Measurements from ENCODE around the gene PZP.

Gene PZP

GRCh38 chr12:9113296-9113986 is 94.8 kb downstream of the PZP start:
- in situ Hi-C loops (cut with HindIII; ENCODE audit: low sequenced_read_pairs) = no loop called here
- DNase-seq (ENCODE audit: low read depth) = no peak
- TF ChIP-seq CTCF (IDR thresholded peaks at IDR 0.05; ENCODE audit: low read depth, low read length, missing control alignments) = no peak
- no peak overlapping the region for H3K4me3 ChIP-seq (ENCODE audit: low read depth, low read length)

- in situ Hi-C loops (cut with HindIII; ENCODE audit: low sequenced_read_pairs) = no loop called here
- no peak for TF ChIP-seq CTCF (IDR thresholded peaks at IDR 0.05; ENCODE audit: low read depth, low read length, missing control alignments)
- H3K4me3 ChIP-seq (ENCODE audit: low read depth, low read length) = no peak overlapping the region
- no peak for DNase-seq (ENCODE audit: low read depth)
Observed at GRCh38 chr12:9112076-9112853, 95.9 kb downstream of the PZP start.

- in situ Hi-C loops (cut with HindIII; ENCODE audit: low sequenced_read_pairs) = no loop called here
- TF ChIP-seq CTCF (IDR thresholded peaks at IDR 0.05; ENCODE audit: low read depth, low read length, missing control alignments) = no peak
- H3K4me3 ChIP-seq (ENCODE audit: low read depth, low read length) = no peak overlapping the region
- no peak for DNase-seq (ENCODE audit: low read depth)
Observed at GRCh38 chr12:9111525-9111924, 96.7 kb downstream of the PZP start.

- in situ Hi-C loops (cut with HindIII; ENCODE audit: low sequenced_read_pairs) = no loop called here
- DNase-seq (ENCODE audit: low read depth) = no peak
Observed at GRCh38 chr12:9109737-9110491, 98.3 kb downstream of the PZP start.

GRCh38 chr12:9109213-9109522 is 99.0 kb downstream of the PZP start:
- H3K4me3 ChIP-seq (ENCODE audit: low read depth, low read length) = no peak overlapping the region
- DNase-seq (ENCODE audit: low read depth) = no peak
- TF ChIP-seq CTCF (IDR thresholded peaks at IDR 0.05; ENCODE audit: low read depth, low read length, missing control alignments) = no peak
- in situ Hi-C loops (cut with HindIII; ENCODE audit: low sequenced_read_pairs) = no loop called here

More at GRCh38 chr12:9109737-9110491, 98.3 kb downstream of the PZP start:
- no peak for TF ChIP-seq CTCF (IDR thresholded peaks at IDR 0.05; ENCODE audit: low read depth, low read length, missing control alignments)
- no peak overlapping the region for H3K4me3 ChIP-seq (ENCODE audit: low read depth, low read length)

GRCh38 chr12:9108504-9109212 is 99.5 kb downstream of the PZP start:
- in situ Hi-C loops (cut with HindIII; ENCODE audit: low sequenced_read_pairs) = no loop called here
- H3K4me3 ChIP-seq (ENCODE audit: low read depth, low read length) = no peak overlapping the region
- TF ChIP-seq CTCF (IDR thresholded peaks at IDR 0.05; ENCODE audit: low read depth, low read length, missing control alignments) = no peak
- DNase-seq (ENCODE audit: low read depth) = no peak
